ENCODE results near the gene SFXN1.
"Not testable (repeated sequence)": the region's sequence is repeated elsewhere in the genome, so short reads cannot be mapped to it uniquely, and the experiment has no call there.

The SFXN1 gene

DNA sequence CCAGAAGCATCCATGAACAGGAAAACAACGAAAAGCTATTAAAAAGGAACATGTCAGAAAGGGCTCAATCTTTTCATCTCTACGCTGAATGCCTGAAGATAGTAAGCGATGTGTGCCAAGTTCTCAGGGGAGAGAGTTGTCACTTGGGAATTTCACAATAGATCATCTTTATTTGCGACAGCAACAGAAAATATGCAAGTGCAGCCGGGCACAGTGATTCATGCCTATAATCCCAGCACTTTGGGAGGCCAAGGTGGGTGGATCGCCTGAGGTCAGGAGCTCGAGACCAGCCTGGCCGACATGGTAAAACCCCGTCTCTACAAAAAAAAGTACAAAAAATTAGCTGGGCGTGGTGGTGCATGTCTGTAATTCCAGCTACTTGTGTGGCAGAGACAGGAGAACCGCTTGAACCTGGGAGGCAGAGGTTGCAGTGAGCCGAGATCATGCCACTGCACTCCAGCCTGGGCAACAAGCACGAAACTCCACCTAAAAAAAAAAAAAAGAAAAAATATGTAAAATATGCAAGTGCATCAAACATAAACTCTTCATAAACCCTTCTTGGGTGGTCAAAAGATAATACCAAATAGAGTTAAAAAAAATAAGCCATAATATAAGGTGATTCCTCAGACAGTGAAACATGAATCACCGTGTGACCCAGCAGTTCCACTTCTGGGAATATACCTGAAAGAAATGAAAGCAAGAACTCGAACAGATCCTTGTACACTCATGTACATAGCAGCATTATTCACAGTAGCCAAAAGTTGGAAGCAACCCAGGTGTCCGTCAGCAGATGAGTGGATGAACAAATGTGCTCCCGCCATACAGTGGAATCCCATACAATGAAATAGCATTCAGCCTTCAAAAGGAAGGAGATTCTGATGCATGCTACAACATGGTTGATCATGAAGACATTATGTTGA is 16.2 kb downstream of the SFXN1 start:
- DNase-seq (ENCODE audit: low read depth in 2 of 2), result no peak

DNA sequence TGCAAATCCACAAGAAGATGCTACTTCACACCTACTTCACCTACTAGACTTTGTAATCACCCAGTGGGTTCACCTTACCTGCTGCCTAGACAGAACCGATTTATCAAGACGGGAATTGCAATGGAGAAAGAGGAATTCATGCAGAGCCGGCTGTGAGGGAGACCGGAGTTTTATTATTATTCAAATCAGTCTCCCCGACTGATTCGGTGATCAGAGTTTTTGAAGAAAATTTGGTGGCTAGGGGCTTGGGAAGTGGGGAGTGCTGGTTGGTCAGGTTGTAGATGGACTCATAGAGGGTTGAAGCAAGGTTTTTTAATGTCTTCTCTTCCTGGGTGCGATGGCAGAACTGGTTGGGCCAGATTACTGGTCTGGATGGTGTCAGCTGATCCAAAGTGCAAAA is 23.4 kb downstream of the SFXN1 start:
- DNase-seq (ENCODE audit: low read depth in 2 of 2), result no peak

DNA sequence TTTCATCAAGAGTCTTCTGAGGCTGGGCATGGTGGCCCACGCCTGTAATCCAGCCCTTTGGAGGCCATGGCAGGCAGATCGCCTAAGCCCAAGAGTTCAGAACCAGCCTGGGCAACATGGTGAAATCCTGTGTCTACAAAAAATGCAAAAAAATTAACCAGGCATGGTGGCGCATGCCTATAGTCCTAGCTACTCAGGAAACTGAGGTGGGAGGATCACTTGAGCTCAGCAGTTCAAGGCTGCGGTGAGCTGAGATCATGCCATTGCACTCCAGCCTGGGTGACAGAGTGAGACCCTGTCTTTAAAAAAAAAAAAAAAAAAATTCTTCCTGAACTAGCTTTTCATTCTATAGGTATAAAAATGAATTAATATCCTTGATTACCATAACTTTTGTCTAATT is 29.3 kb downstream of the SFXN1 start:
- peak in 1 of 2 donors; percentile 41 for DNase-seq (ENCODE audit: low read depth in 2 of 2)

DNA sequence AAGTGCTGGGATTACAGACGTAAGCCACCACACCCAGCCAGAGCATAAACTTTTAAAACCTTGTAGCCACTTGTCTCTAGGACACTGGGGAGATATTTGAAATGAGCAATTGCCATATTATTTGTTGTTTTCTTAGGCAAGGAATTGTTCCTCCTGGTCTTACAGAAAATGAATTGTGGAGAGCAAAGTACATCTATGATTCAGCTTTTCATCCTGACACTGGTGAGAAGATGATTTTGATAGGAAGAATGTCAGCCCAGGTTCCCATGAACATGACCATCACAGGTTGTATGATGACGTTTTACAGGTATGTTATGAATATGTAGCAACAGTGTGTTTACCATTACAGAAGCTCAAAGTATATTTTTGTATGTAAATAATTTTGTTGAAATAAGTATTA is 30.5 kb downstream of the SFXN1 start:
- no peak for DNase-seq (ENCODE audit: low read depth in 2 of 2)

DNA sequence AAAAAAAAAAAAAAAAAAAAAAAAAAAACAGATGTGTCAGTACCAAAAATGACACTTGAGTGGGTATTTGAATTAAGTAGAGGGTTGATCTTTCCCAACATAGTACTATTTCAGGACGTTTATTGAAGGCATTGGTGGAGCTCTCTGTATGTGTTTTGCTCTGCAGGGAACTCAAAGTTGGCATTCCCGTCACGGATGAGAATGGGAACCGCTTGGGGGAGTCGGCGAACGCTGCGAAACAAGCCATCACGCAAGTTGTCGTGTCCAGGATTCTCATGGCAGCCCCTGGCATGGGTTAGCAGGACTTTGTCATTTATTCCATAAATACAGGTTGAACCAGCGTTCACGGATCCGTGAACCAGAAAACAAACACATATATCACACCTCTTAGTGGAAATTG is 34.9 kb downstream of the SFXN1 start:
- no peak for DNase-seq (ENCODE audit: low read depth in 2 of 2)

DNA sequence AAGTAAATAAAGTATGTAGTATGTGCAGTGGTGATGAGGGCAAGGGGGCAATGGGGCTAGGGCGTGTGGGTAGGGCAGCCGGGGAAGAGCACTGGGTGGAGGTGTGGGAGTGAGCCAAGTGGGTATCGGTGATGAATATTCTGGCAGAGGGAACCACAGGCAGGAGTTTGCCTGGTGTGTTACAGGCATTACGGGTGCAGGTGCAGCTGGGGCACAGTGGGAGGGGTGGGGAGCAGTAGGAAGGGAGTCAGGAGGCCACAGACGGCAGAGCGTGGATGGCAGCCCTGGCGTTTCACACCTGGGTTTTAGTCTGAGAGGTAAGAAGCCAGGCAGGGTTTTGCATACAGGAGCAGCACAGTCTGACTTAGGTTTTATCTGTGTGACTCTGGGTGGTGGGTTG is 35.4 kb downstream of the SFXN1 start:
- DNase-seq (ENCODE audit: low read depth in 2 of 2), result no peak

DNA sequence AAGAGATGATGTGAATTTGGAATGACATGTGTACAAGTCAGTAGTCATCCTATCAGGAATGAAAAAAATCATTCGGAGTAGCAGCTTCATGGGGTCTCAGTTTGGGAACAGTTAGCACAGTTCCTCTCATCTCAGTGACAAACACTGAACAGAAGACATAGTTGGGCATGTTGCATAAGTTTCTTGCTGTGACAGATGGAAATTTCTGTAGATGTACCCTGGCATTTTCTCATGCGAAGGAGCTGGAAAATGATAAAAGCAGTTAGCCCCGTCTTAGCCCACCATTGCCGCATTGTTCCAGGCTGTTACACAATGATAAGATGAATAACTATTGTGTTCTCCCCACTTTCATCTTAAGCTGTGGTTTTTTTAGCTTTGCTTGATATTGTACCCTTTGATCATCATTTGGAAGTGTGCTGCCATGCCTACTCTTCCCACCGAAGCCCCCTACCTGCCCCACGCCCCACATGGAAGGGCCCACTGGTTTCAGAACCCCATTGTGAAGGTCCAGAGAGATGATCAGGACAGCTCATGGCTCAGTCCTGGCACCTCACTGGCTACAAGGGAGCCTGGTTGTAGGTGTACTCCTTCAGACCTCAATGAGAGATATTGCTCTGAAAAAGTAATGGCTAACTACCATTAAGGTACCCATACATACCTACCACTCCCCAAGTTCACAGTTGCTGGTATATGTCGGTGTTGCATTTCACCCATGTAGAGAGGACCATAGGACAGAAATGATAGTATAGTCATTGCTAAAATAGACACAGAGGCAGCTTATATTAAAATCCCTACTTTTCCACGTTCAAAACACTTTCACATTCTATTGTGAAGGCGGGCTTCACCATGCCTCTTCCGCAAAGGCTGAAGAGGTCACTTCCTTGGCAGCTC is 38.8 kb downstream of the SFXN1 start:
- peak in 1 of 2 donors; percentile 44 for DNase-seq (ENCODE audit: low read depth in 2 of 2)

DNA sequence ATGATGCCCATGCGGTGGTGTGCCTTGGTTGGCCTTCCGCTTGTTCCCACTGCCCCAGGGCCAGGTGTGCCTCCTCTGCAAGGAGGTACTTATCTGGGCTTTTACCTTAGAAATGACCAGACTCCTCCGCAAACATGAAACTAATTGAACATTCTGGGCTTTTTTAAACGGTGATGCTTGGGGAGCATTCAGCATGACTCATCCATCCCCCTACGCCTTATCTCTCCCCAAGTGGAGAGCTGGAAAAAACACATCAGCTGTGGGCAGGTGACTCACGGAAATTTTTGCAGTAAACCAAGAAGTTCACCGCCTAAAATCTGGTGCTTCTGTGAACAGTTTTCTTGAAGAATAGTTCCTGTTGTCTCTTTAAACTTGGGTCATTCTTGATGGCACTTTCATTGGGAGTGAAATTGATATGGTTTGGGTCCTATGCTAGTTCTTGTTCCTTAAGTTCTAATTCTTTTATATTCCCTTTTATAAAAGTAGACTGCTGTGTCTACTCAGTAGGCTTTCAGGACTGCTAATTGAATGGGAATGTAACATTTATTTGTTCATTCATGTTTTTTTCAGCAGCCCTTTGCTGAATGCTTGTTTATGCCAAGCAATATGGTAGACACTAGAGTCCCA is 39.6 kb downstream of the SFXN1 start:
- peak; percentile 59 to 83 for DNase-seq (ENCODE audit: low read depth in 2 of 2)

DNA sequence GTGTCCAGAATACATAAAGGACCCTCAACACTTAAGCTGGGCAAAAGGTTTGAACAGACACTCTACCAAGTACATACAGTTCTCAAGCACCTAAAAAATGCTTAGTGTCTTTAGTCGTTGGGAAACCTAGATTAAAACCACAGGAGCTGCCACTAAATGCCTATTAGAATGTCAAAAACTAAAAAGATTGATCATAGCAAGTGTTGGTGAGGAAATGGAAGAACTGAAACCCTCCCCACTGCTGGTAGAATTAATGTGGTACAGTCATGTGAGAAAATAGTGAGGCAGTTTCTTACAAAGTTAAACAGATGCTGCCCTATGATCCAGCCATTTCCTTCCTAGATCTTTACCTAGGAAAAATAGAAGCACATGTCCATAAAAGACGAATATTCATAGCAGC is 40.6 kb downstream of the SFXN1 start:
- DNase-seq (ENCODE audit: low read depth in 2 of 2), result no peak

DNA sequence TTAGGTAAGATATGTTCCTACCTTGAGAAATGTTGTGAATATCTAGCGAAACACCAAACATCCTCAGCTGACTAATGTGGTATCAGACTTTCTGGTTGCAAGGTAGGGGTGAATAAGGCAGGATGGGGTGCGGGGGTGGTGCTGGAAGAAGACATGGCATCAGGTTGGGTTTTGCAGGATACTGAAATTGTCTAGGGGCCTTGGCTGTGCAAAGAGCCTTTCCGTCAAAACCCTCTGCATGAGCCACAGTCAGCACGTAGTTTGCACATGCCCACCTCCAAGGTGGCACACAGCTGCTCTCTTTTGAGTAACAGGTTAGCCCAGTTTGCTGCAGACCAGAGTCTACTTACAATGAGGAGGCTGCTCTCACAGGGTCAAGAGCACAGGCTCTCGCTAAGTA is 42.0 kb downstream of the SFXN1 start:
- no peak for DNase-seq (ENCODE audit: low read depth in 2 of 2)

DNA sequence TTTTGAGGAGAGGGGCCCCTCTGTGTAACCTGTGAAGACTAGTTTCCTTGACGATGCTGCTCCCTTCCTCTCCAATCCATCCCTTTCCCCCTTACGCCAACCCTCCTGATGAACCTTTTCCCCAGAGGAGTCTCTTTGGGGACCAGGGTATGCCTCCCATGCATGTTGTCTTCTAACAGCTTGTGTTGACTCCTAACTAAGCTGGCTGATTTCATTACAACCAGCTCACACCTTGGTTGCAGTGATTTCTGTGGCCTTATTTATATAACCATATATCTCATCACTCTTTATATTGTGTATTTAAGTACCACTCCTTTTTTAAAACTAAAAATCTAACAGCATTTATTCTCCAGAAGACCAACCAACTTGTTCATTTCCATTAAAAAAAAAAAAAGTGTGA is 42.5 kb downstream of the SFXN1 start:
- DNase-seq (ENCODE audit: low read depth in 2 of 2), result no peak

DNA sequence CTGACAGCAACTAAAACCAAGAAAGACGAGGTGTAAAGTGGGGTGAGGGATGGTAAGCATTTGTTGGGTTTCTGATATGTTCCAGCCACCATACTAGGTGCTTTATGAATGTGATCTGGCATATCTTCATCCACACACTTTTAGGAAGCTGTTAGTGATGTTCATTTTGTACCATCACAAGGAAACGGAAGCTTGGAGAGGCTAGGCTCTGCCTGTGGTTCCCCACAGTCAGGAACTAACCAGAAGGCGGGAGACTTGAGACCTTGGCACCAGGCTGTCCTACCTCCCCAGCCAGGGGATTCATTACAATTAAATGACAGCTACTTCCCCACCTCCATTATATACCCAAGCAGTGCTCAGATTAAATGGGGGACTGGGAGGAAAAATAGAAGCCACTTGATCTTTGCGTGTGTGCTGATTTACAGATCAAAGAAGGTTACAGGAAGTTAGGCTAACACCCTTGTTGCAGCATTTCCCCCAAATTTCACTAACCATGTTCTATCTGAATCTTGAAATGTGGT is 43.0 kb downstream of the SFXN1 start:
- no peak for DNase-seq (ENCODE audit: low read depth in 2 of 2)

DNA sequence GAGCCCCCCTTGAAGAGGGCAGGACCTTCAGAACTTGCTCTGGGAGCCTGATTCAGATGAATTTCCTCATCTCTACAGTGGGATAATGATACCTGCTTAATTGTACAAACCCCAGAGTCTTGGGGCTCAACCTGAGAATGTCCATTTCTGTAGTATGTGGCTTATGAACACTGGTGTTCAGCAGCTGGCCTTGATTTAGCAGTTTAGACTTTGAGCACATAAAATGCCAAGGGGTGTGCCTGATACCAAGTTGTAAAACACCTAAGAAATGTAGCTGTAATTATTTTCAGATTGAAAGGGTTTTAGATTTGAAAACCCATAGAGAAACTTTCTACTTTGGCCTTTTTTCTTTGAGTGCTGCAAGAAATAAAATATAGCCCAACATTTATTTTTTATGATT is 44.9 kb downstream of the SFXN1 start:
- DNase-seq (ENCODE audit: low read depth in 2 of 2), result no peak

DNA sequence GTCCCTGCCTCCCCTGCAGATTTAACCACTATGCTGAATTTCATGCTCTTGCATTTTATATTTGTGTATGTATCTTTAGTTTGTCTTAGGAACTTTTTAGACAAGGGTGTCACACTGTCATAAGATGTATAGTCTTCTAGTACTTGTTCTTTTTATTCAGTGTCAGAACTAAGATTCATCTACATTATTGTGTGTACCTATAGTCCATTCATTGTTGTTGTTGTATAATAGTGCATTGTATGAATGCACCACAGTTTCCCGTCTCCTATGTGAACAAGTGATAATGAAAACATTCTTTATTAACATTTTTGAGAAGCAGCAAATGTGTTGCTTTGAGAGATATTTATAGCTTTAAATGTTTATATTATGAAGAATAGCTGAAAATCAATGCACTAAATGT is 45.9 kb downstream of the SFXN1 start:
- no peak for DNase-seq (ENCODE audit: low read depth in 2 of 2)

DNA sequence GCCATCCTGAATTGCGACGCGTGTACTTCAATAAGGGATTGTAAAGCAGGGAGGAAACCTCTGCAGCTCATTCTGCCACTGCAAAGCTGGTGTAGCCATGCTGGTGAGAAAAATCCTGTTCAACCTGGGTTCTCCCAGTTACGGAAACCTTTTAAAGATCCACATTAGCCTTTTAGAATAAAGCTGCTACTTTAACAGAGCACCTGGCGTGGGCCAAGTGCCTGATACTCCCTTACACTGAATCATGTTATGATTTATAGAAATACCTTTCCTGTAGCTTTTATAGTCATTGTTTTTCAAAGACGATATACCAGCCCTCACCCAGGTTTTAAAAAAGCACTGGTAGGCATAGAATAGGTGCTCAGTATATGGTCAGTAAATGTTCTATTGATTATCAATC is 48.3 kb downstream of the SFXN1 start:
- DNase-seq (ENCODE audit: low read depth in 2 of 2), result no peak

DNA sequence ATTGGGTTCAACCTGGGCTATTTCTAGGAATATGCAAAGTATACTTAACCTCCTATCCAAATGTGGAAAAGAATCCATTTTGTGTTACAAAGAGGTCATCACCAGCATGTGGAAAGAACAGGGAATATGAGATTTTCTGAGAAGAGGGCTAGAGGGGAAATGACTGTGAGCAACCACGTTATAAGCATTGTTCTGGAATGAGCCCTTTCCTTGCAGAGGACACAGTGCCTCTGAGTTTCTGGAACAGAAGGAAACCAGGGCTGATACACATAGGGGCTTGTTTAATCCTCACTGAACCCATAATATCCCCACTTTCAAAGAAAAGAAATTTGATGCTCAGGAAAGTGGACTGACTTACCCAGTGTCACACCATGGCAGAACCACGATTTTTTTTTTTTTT is 53.0 kb downstream of the SFXN1 start:
- DNase-seq (ENCODE audit: low read depth in 2 of 2), result no peak

DNA sequence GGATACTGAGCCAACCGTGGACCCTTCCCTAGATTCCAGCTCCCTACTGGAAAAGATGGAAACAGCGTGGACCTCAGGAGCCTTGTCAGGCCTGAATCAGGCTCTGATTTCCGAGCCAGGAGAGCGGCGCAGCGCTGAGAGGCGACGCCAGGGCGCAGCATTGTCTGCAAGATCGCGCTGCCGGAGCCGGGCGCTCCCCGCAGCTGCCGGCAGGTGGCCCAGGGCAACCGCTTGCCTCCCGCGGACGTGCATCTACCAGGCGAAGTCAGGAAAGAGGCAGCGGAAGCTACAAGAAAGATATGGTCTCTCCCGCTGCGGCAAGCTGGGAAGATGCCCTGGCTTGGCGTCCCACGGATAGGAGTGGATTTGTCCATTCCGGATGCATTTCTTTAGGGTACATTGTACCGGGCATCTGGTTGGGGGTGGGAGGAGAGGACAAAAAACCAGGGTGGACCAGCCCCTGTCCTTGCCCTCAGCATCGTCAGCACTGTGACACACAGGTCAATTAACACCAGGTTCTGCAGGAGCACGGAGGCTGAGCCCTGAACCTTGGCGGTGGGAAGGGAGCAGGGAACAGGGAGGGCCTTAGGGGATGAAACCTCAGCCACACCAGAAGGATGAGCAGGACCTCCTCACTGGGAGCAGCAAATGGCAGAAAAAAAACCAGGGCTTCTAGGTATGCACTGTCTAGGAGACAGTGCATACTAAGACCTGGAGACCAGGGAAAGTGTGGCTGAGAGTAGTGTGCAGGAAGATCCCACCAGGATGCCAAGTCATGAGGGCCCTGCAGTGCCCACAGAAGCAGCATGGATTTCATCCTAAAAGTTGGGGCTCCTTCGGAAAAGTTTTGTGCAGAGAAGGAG is 55.9 kb downstream of the SFXN1 start:
- peak; percentile 63 to 66 for DNase-seq (ENCODE audit: low read depth in 2 of 2)

DNA sequence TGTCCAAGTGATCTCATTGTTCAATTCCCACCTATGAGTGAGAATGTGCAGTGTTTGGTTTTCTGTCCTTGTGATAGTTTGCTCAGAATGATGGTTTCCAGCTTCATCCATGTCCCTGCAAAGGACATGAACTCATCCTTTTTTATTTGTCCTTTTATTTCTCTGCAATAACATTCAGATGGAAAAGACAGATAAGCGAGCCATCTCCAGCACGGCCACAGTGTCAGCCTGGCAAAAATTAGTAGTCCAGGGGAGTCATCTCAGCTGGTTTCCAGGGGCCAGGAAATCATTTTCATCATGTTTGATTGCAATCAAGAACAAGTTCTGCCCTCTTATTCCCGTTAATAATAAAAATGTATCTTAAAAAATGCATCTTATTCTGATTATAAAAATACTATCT is 57.0 kb downstream of the SFXN1 start:
- DNase-seq (ENCODE audit: low read depth in 2 of 2), result not testable (repeated sequence)

DNA sequence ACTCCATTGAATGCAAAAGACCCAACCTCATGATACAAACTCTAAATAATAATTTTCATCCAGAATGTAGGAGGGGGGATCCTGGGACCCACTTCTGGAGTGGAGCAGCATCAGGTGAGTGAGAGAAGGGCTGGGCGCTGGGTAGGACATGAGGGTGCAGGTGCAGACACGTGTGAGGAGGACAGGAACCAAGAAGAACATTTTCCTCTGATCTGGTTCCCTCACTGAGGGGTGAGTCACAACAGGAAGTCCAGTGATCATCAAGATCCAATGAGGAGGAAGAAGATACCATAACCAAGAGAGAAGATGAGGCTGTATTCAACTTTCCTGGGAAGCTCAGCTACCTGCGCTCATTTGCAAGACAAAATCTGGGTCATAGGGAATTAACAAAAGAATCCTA is 57.4 kb downstream of the SFXN1 start:
- DNase-seq (ENCODE audit: low read depth in 2 of 2), result no peak

DNA sequence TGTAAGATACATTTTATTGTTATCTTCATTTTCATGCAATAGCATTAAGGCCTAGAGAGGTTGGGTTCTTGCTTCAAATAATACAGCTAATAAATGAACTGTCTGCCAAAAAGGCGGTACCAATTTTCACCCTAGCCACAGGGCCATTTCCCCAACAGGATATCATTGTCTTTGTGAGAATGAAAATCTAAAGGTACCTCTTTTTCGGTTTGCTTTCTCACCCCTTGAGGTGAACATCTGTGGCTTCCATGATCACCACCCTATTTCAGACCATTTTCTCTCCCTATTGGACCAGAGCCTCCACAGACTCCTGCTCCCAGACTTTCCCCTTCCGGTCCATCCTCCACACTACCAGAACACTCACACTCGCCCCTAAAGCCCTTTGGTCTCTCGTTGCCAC is 60.2 kb downstream of the SFXN1 start:
- DNase-seq (ENCODE audit: low read depth in 2 of 2), result no peak

DNA sequence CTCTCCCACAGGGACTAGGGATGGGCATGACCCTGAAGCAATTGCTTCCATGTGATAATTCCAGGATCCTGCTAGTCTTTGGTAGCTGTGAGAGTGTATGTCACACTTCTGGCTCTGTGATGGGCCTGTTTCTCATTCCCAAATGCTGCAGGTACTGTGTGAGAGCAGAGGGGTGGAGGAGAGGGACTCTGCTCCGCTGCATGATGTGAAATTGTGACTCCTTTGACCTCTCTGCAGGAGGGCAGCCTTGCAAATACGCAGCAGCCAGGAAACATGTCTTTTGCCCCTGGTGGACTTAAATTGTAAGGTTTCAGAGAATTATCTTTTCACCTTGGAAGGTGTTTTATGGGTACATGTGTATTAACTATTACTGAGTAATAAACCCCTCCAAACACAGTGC is 61.6 kb downstream of the SFXN1 start:
- no peak for DNase-seq (ENCODE audit: low read depth in 2 of 2)
